ENCODE results near the gene ZNF578. TPM values are rescaled to one million over a fixed set of nuclear protein-coding genes. Genes with fewer than 3 reads are reported as not detected.

ZNF578 gene
- total and polyA plus RNA-seq, 2 of the 8 experiments (the other 6 are each of a cell fraction or from before 2014, with no cell fraction given): 1.6 to 4.2 TPM

DNA sequence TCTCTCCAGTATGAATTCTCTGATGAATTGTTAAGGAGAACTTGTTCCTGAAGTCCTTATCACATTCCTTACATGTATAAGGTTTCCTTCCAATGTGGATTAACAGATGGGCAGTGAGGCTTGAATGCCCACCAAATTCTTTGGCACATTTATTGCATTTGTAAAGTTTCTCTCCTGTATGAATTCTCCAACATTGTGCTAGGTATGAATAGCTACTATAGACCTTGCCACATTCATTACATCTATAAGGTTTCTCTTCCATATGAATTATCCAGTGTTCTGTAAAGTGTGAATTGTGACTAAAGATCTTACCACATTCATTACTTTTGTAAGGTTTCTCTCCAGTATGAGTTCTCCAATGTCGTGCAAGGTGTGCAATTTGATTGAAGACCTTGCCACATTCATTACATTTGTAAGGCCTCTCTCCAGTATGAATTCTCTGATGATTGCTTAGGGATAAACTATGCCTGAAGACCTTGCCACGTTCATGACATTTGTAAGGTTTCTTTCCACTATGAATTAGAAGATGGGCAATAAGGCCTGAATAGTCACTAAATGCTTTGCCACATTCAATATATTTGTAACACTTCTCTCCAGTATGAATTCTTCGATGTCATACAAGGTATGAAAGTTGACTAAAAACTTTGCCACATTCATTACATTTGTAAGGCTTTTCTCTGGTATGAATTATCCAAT lies 20.4 kb downstream of the ZNF578 start (continued):
- no peak for TF ChIP-seq CHD7 (IDR thresholded peaks at IDR 0.05; ENCODE audit: insufficient replicate concordance, low read length)
- no peak for TF ChIP-seq ATF2 (IDR thresholded peaks at IDR 0.05; ENCODE audit: low read length)
- TF ChIP-seq EZH2 (IDR thresholded peaks at IDR 0.05; ENCODE audit: low read depth, low read length, severe bottlenecking): no peak
- no peak for TF ChIP-seq RFX5 (IDR thresholded peaks at IDR 0.05; ENCODE audit: borderline replicate concordance, low read depth, low read length)
- peak; percentile 88 for TF ChIP-seq ZNF274 (IDR thresholded peaks at IDR 0.05; ENCODE audit: borderline replicate concordance, extremely low read depth, low read length)
- TF ChIP-seq NANOG (IDR thresholded peaks at IDR 0.05; ENCODE audit: insufficient read depth, low read depth, low read length, poor library complexity, severe bottlenecking): no peak

Measured in H1 (cell line).